Type B pancreatic cell (in vitro differentiated cells): ENCODE data around the gene SATB1. TPM values are rescaled to one million over a fixed set of nuclear protein-coding genes. Genes with fewer than 3 reads are reported as not detected.

Experiments
- DNase-seq: peaks from one replicate; pipeline ENCODE4 v3.0.0; 2021; ENCODE audit warnings: mixed read lengths; ENCODE audit not compliant: unreplicated experiment; ENCODE audit errors: extremely low spot score
- H3K27ac Mint-ChIP-seq: 2 replicates; pipeline ENCODE4 v1.8.0; 2021; ENCODE audit warnings: mild to moderate bottlenecking, mixed read lengths
- H3K27me3 Mint-ChIP-seq: 2 replicates; pipeline ENCODE4 v1.8.0; 2021; ENCODE audit warnings: mixed read lengths
- H3K36me3 Mint-ChIP-seq: 2 replicates; pipeline ENCODE4 v1.8.0; 2021; ENCODE audit warnings: mixed read lengths
- H3K4me1 Mint-ChIP-seq: one replicate; pipeline ENCODE4 v1.8.0; 2021; ENCODE audit warnings: mixed read lengths; ENCODE audit not compliant: unreplicated experiment
- H3K4me3 Mint-ChIP-seq: 2 replicates; pipeline ENCODE4 v1.8.0; 2021; ENCODE audit warnings: mild to moderate bottlenecking, mixed read lengths
- H3K9me3 Mint-ChIP-seq: 2 replicates; pipeline ENCODE4 v1.8.0; 2021; ENCODE audit warnings: mixed read lengths
- CTCF ChIP-seq: fragments of 200-600 bp; sonication (generic); conservative IDR thresholded peaks from 2 replicates; pipeline ENCODE4 v1.5.0; 2021; ENCODE audit warnings: antibody characterized with exemption, mild to moderate bottlenecking
- total RNA-seq: library from RNA; stranded (reverse); gene quantifications from 2 replicates; pipeline ENCODE4 v1.2.1, GENCODE V29; 2021; ENCODE audit warnings: low replicate concordance

The SATB1 gene
- total RNA-seq, 1 donor from 2014 or later: 39.9 TPM

- DNase-seq: no peak
- no peak for TF ChIP-seq CTCF
- no peaks in the 10 kb centered on the region for H3K27me3 Mint-ChIP-seq
- peaks cover 21% of the 10 kb centered on the region for H3K36me3 Mint-ChIP-seq
- H3K27ac Mint-ChIP-seq: no peak overlapping the region
- H3K4me1 Mint-ChIP-seq: no peaks in the 10 kb centered on the region
- H3K4me3 Mint-ChIP-seq: no peak overlapping the region
- H3K9me3 Mint-ChIP-seq: no peaks in the 10 kb centered on the region
These were observed 28.7 kb downstream of the SATB1 start for GRCh38 chr3:18396428-18396827.

GRCh38 chr3:18394384-18394995 is 30.6 kb downstream of the SATB1 start:
- Mint-ChIP-seq H3K4me1 (peaks cover 8% of the 10 kb centered on the region), H3K36me3 (peaks cover 21% of the 10 kb centered on the region), H3K27me3 (no peaks in the 10 kb centered on the region), H3K4me3 (no peak overlapping the region), H3K9me3 (no peaks in the 10 kb centered on the region), H3K27ac (no peak overlapping the region)
- DNase-seq: no peak
- TF ChIP-seq CTCF: no peak

GRCh38 chr3:18393906-18394305 is 31.2 kb downstream of the SATB1 start:
- H3K36me3 Mint-ChIP-seq: peaks cover 21% of the 10 kb centered on the region
- no peak for DNase-seq

GRCh38 chr3:18390024-18390660 is 35.0 kb downstream of the SATB1 start:
- Mint-ChIP-seq H3K27me3 (no peaks in the 10 kb centered on the region), H3K27ac (no peak overlapping the region), H3K36me3 (peaks cover 17% of the 10 kb centered on the region), H3K9me3 (no peaks in the 10 kb centered on the region), H3K4me3 (no peak overlapping the region), H3K4me1 (peaks cover 8% of the 10 kb centered on the region)
- no peak for DNase-seq
- no peak for TF ChIP-seq CTCF

More at GRCh38 chr3:18393906-18394305, 31.2 kb downstream of the SATB1 start:
- H3K9me3 Mint-ChIP-seq: no peaks in the 10 kb centered on the region
- no peak overlapping the region for H3K27ac Mint-ChIP-seq
- H3K4me3 Mint-ChIP-seq: no peak overlapping the region
- H3K27me3 Mint-ChIP-seq: no peaks in the 10 kb centered on the region
- peaks cover 8% of the 10 kb centered on the region for H3K4me1 Mint-ChIP-seq
- TF ChIP-seq CTCF: no peak

GRCh38 chr3:18389108-18389733 is 35.9 kb downstream of the SATB1 start:
- peak; percentile 85 for TF ChIP-seq CTCF
- no peak overlapping the region for H3K27ac Mint-ChIP-seq
- H3K27me3 Mint-ChIP-seq: no peaks in the 10 kb centered on the region
- peaks cover 8% of the 10 kb centered on the region for H3K4me1 Mint-ChIP-seq
- H3K4me3 Mint-ChIP-seq: no peak overlapping the region
- no peaks in the 10 kb centered on the region for H3K9me3 Mint-ChIP-seq
- H3K36me3 Mint-ChIP-seq: peaks cover 14% of the 10 kb centered on the region
- no peak for DNase-seq
